GM12878 (cell line): ENCODE results near the gene PITPNM3. TPM values are rescaled to one million over a fixed set of nuclear protein-coding genes. Genes with fewer than 3 reads are reported as not detected.

Experiments
- ATAC-seq: fragments of 200-7000 bp; cut with Tn5 transposase; 3 replicates; pipeline ENCODE4 v1.9.1; 2020; ENCODE audit warnings: mild to moderate bottlenecking, moderate library complexity
- BruUV-seq: library from RNA; stranded (reverse); fragments of 400-500 nt; replicated peaks from 2 replicates; lab custom pipeline; 2021; lab: Mats Ljungman, UMichigan
- CTCF ChIA-PET: fragments of 300-600 bp; sonication (Branson Sonifier 250); formaldehyde crosslinking; extraction: SDS; loops from one replicate; lab custom pipeline; 2021; ENCODE audit warnings: inconsistent platforms; lab: Yijun Ruan, JAX
- POLR2A ChIA-PET: fragments of 350-600 bp; formaldehyde crosslinking; extraction: SDS; loops from one replicate; lab custom pipeline; 2021; ENCODE audit warnings: inconsistent platforms; lab: Charles Lee
- RAD21 ChIA-PET: fragments of 300-600 bp; sonication (Branson Sonifier 250); formaldehyde crosslinking; loops from one replicate; lab custom pipeline; 2023; ENCODE audit warnings: antibody characterized with exemption; ENCODE audit not compliant: unreplicated experiment; lab: Charles Lee
- SMC1A ChIA-PET: fragments of 300-600 bp; sonication (Branson Sonifier 250); formaldehyde crosslinking; loops from one replicate; lab custom pipeline; 2023; ENCODE audit not compliant: unreplicated experiment, uncharacterized antibody; lab: Charles Lee
- DNase-seq: peaks from one replicate; pipeline ENCODE4 v3.0.0-alpha.2; 2011; ENCODE audit warnings: low read depth, low spot score
- FAIRE-seq: peaks from 3 replicates; lab custom pipeline; 2011; peaks lifted over from hg19 to GRCh38; lab: Jason Lieb, UNC
- H2AFZ ChIP-seq: 2 replicates; pipeline ENCODE4 v1.6.0; 2011; ENCODE audit warnings: low read depth, low read length, control low read depth; ENCODE audit not compliant: control insufficient read depth
- H3K27ac ChIP-seq: 2 replicates; pipeline ENCODE4 v1.5.1; 2011; ENCODE audit warnings: control low read depth; ENCODE audit not compliant: control insufficient read depth, insufficient read depth
- H3K27me3 ChIP-seq, 2 experiments: replicated peaks in 1 of 2; 2 replicates each; pipeline versions ENCODE4 v1.6.0 to v1.6.1; 2011; ENCODE audit warnings: low read length in 1 of 2; ENCODE audit not compliant: control insufficient read depth in 2 of 2, insufficient read depth in 2 of 2
- H3K36me3 ChIP-seq, 2 experiments: 2 replicates each; pipeline ENCODE4 v1.5.1; 2011; ENCODE audit warnings: low read length in 1 of 2; ENCODE audit not compliant: control insufficient read depth in 2 of 2, insufficient read depth in 2 of 2
- H3K4me1 ChIP-seq: 2 replicates; pipeline ENCODE4 v1.6.1; 2011; ENCODE audit warnings: mild to moderate bottlenecking, low read length, moderate library complexity, mixed read lengths; ENCODE audit not compliant: control insufficient read depth, insufficient read depth
- H3K4me2 ChIP-seq: 2 replicates; pipeline ENCODE4 v1.6.0; 2011; ENCODE audit warnings: control low read depth; ENCODE audit not compliant: control insufficient read depth, insufficient read depth
- H3K4me3 ChIP-seq: fragments of 200-600 bp; sonication (generic); 2 replicates; pipeline ENCODE4 v1.5.1; 2016
- H3K79me2 ChIP-seq: 2 replicates; pipeline ENCODE4 v1.6.0; 2011; ENCODE audit warnings: low read length; ENCODE audit not compliant: control insufficient read depth, insufficient read depth
- H3K9ac ChIP-seq: 2 replicates; pipeline ENCODE4 v1.8.0; 2011; ENCODE audit warnings: low read length, control low read depth, mixed read lengths; ENCODE audit not compliant: control insufficient read depth, insufficient read depth
- H3K9me3 ChIP-seq: replicated peaks from 3 replicates; pipeline ENCODE4 v1.5.1; 2011; ENCODE audit warnings: mild to moderate bottlenecking, low read length; ENCODE audit not compliant: control insufficient read depth, insufficient read depth
- H4K20me1 ChIP-seq: 2 replicates; pipeline ENCODE4 v1.6.0; 2011; ENCODE audit not compliant: control insufficient read depth, insufficient read depth
- ATF7 ChIP-seq: fragments of 450-650 bp; IDR thresholded peaks from 2 replicates; pipeline ENCODE4 v1.6.1; 2016; ENCODE audit warnings: low read depth, mild to moderate bottlenecking
- HCFC1 ChIP-seq: fragments of 150-350 bp; IDR thresholded peaks from 2 replicates; pipeline ENCODE4 v1.6.1; 2014; ENCODE audit warnings: low read length
- SMARCA5 ChIP-seq: fragments of 450-650 bp; IDR thresholded peaks from 2 replicates; pipeline ENCODE4 v1.6.1; 2017; ENCODE audit warnings: mild to moderate bottlenecking
- WGBS: methylation state at CpG from one replicate; pipeline ENCODE4 v1.1.6; 2016; ENCODE audit warnings: low lambda C conversion rate; ENCODE audit not compliant: insufficient replicate concordance, insufficient coverage; ENCODE audit errors: missing lambda C conversion rate; 5-methylcytosine and 5-hydroxymethylcytosine counted together
- in situ Hi-C: fragments of 300-500 bp; cut with MboI; formaldehyde crosslinking; loops from 9 replicates; pipeline ENCODE4 v1.14.3; 2018; ENCODE audit warnings: mixed read lengths
- intact Hi-C: fragments of 100-400 bp; cut with micrococcal nuclease; formaldehyde crosslinking; loops from one replicate; pipeline ENCODE4 v1.14.2; 2022; ENCODE audit not compliant: unreplicated experiment
- polyA plus RNA-seq, 11 experiments: library from polyadenylated mRNA; depleted of rRNA in 4 of 11; unstranded in 6 of 11; stranded (reverse) in 5 of 11; fragments of >200 nt; fragmentation: Nextera tagmentation in 4 of 11; fragmentation: Illumina TruSeq in 1 of 11; extraction: Ambion mirVana in 4 of 11; extraction: Trizol in 1 of 11; gene quantifications; 1 replicate in 1 of 11; 2 replicates in 10 of 11; pipeline versions ENCODE4 v1.2.1 to v1.2.3, GENCODE V29; 2011 to 2016; ENCODE audit warnings: inconsistent platforms in 2 of 11, missing spikeins in 2 of 11, low read depth in 1 of 11
- total RNA-seq, 4 experiments: library from RNA; depleted of rRNA in 3 of 4; stranded (reverse); fragments of >200 nt in 3 of 4; fragmentation: Illumina TruSeq in 1 of 4; extraction: Trizol in 1 of 4; gene quantifications; 2 replicates each; pipeline versions ENCODE4 v1.2.1 to v1.2.3, GENCODE V29; 2013 to 2021
- TF ChIP-seq, protein P1 (sequence below): fragments of 450-650 bp; IDR thresholded peaks from 2 replicates; pipeline ENCODE4 v1.6.1; 2017; ENCODE audit warnings: borderline replicate concordance
- TF ChIP-seq, protein P2 (sequence below): IDR thresholded peaks from 2 replicates; pipeline ENCODE4 v1.6.1; 2012; ENCODE audit warnings: improper control_type of control experiment, low read depth, low read length; ENCODE audit not compliant: insufficient replicate concordance
- TF ChIP-seq, protein P3 (sequence below): fragments of 450-650 bp; IDR thresholded peaks from 2 replicates; pipeline ENCODE4 v1.6.1; 2017; ENCODE audit warnings: mild to moderate bottlenecking, moderate library complexity
- TF ChIP-seq, protein P4 (sequence below): fragments of 450-650 bp; IDR thresholded peaks from 2 replicates; pipeline ENCODE4 v1.6.1; 2018; ENCODE audit warnings: mild to moderate bottlenecking, low read depth, moderate library complexity; ENCODE audit not compliant: partially characterized antibody

PITPNM3 gene
- total and polyA plus RNA-seq, 10 of the 15 experiments (the other 5 are each of a cell fraction or from before 2014, with no cell fraction given) = 0.02 to 0.49 (median 0.19) TPM; not detected in 1

DNA sequence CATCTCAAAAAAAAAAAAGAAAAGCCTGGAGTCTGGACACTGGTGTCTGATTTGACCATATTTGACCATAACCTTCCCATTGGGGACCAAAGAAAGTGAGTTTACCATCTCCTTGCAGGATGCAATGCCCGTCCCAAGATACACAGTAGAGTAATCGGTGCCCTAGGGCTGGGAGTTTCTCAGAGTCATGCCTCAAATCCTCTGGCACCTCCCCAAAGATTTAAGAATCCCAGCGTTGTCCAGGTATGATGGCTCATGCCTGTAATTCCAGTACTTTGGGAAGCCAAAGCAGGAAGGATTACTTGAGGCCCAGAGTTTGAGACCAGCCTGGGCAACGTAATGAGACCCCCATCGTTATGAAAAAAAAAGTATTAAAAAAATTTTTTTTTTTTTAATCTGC is 5.0 kb downstream of the PITPNM3 start:
- Histone ChIP-seq H3K4me1 (peaks cover 13% of the 10 kb centered on the region), H3K9me3 (no peaks in the 10 kb centered on the region), H3K4me3 (no peak overlapping the region), H3K27me3 (peaks cover 8 to 12% of the 10 kb centered on the region in 2 experiments; a peak in 3 of 4 replicates), H3K79me2 (no peaks in the 10 kb centered on the region), H3K36me3 (no peaks in the 10 kb centered on the region), H3K27ac (no peak overlapping the region), H2AFZ (no peak overlapping the region), H3K4me2 (no peak overlapping the region)
- ATAC-seq = no peak
- WGBS = 6% methylated on average over 5 of the region's 5 CpGs
- ChIA-PET CTCF (no interaction called here), POLR2A (no interaction called here)
- no peak for DNase-seq
- TF ChIP-seq, protein P1, sequence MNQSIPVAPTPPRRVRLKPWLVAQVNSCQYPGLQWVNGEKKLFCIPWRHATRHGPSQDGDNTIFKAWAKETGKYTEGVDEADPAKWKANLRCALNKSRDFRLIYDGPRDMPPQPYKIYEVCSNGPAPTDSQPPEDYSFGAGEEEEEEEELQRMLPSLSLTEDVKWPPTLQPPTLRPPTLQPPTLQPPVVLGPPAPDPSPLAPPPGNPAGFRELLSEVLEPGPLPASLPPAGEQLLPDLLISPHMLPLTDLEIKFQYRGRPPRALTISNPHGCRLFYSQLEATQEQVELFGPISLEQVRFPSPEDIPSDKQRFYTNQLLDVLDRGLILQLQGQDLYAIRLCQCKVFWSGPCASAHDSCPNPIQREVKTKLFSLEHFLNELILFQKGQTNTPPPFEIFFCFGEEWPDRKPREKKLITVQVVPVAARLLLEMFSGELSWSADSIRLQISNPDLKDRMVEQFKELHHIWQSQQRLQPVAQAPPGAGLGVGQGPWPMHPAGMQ = no peak
- TF ChIP-seq, protein P2, sequence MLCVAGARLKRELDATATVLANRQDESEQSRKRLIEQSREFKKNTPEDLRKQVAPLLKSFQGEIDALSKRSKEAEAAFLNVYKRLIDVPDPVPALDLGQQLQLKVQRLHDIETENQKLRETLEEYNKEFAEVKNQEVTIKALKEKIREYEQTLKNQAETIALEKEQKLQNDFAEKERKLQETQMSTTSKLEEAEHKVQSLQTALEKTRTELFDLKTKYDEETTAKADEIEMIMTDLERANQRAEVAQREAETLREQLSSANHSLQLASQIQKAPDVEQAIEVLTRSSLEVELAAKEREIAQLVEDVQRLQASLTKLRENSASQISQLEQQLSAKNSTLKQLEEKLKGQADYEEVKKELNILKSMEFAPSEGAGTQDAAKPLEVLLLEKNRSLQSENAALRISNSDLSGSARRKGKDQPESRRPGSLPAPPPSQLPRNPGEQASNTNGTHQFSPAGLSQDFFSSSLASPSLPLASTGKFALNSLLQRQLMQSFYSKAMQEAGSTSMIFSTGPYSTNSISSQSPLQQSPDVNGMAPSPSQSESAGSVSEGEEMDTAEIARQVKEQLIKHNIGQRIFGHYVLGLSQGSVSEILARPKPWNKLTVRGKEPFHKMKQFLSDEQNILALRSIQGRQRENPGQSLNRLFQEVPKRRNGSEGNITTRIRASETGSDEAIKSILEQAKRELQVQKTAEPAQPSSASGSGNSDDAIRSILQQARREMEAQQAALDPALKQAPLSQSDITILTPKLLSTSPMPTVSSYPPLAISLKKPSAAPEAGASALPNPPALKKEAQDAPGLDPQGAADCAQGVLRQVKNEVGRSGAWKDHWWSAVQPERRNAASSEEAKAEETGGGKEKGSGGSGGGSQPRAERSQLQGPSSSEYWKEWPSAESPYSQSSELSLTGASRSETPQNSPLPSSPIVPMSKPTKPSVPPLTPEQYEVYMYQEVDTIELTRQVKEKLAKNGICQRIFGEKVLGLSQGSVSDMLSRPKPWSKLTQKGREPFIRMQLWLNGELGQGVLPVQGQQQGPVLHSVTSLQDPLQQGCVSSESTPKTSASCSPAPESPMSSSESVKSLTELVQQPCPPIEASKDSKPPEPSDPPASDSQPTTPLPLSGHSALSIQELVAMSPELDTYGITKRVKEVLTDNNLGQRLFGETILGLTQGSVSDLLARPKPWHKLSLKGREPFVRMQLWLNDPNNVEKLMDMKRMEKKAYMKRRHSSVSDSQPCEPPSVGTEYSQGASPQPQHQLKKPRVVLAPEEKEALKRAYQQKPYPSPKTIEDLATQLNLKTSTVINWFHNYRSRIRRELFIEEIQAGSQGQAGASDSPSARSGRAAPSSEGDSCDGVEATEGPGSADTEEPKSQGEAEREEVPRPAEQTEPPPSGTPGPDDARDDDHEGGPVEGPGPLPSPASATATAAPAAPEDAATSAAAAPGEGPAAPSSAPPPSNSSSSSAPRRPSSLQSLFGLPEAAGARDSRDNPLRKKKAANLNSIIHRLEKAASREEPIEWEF = no peak
- no peak for TF ChIP-seq SMARCA5
- TF ChIP-seq HCFC1 = no peak
- TF ChIP-seq, protein P3, sequence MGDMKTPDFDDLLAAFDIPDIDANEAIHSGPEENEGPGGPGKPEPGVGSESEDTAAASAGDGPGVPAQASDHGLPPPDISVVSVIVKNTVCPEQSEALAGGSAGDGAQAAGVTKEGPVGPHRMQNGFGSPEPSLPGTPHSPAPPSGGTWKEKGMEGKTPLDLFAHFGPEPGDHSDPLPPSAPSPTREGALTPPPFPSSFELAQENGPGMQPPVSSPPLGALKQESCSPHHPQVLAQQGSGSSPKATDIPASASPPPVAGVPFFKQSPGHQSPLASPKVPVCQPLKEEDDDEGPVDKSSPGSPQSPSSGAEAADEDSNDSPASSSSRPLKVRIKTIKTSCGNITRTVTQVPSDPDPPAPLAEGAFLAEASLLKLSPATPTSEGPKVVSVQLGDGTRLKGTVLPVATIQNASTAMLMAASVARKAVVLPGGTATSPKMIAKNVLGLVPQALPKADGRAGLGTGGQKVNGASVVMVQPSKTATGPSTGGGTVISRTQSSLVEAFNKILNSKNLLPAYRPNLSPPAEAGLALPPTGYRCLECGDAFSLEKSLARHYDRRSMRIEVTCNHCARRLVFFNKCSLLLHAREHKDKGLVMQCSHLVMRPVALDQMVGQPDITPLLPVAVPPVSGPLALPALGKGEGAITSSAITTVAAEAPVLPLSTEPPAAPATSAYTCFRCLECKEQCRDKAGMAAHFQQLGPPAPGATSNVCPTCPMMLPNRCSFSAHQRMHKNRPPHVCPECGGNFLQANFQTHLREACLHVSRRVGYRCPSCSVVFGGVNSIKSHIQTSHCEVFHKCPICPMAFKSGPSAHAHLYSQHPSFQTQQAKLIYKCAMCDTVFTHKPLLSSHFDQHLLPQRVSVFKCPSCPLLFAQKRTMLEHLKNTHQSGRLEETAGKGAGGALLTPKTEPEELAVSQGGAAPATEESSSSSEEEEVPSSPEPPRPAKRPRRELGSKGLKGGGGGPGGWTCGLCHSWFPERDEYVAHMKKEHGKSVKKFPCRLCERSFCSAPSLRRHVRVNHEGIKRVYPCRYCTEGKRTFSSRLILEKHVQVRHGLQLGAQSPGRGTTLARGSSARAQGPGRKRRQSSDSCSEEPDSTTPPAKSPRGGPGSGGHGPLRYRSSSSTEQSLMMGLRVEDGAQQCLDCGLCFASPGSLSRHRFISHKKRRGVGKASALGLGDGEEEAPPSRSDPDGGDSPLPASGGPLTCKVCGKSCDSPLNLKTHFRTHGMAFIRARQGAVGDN = no peak
- TF ChIP-seq, protein P4, sequence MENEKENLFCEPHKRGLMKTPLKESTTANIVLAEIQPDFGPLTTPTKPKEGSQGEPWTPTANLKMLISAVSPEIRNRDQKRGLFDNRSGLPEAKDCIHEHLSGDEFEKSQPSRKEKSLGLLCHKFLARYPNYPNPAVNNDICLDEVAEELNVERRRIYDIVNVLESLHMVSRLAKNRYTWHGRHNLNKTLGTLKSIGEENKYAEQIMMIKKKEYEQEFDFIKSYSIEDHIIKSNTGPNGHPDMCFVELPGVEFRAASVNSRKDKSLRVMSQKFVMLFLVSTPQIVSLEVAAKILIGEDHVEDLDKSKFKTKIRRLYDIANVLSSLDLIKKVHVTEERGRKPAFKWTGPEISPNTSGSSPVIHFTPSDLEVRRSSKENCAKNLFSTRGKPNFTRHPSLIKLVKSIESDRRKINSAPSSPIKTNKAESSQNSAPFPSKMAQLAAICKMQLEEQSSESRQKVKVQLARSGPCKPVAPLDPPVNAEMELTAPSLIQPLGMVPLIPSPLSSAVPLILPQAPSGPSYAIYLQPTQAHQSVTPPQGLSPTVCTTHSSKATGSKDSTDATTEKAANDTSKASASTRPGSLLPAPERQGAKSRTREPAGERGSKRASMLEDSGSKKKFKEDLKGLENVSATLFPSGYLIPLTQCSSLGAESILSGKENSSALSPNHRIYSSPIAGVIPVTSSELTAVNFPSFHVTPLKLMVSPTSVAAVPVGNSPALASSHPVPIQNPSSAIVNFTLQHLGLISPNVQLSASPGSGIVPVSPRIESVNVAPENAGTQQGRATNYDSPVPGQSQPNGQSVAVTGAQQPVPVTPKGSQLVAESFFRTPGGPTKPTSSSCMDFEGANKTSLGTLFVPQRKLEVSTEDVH = no peak
- no peak for TF ChIP-seq ATF7
- TF ChIP-seq, all 136 proteins: peak for 0
- intact Hi-C loops = no loop called here
- Histone ChIP-seq H3K9ac (no peak overlapping the region), H4K20me1 (no peaks in the 10 kb centered on the region; the same call in 1 of the 2 replicates)
- in situ Hi-C loops = no loop called here
- FAIRE-seq = no peak
- ChIA-PET SMC1A (no interaction called here), RAD21 (no interaction called here)
- BruUV-seq = no TSS peak
